ENCODE data around the gene WIPF3.

DNA sequence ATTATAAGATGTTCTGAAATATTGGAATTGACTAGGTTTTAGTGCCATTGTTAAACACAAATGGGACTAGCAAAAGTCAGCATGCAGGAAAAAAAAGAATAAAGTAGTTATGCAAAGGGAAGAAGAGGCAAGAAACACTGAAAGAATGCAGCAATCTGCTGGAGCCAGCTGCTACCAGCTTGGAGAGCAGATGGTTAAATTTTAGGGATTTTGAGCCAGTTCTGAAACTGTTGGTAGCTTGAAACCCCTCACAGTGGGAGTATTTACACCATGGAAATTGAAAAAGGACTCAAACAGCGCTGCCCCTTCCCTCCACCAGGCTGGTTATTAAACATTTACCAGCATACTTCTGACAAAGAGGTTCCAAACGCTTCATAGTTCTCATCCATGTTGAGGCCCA lies 142.3 kb downstream of the WIPF3 start:
- TF ChIP-seq, protein P1, sequence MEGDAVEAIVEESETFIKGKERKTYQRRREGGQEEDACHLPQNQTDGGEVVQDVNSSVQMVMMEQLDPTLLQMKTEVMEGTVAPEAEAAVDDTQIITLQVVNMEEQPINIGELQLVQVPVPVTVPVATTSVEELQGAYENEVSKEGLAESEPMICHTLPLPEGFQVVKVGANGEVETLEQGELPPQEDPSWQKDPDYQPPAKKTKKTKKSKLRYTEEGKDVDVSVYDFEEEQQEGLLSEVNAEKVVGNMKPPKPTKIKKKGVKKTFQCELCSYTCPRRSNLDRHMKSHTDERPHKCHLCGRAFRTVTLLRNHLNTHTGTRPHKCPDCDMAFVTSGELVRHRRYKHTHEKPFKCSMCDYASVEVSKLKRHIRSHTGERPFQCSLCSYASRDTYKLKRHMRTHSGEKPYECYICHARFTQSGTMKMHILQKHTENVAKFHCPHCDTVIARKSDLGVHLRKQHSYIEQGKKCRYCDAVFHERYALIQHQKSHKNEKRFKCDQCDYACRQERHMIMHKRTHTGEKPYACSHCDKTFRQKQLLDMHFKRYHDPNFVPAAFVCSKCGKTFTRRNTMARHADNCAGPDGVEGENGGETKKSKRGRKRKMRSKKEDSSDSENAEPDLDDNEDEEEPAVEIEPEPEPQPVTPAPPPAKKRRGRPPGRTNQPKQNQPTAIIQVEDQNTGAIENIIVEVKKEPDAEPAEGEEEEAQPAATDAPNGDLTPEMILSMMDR (IDR thresholded peaks at IDR 0.05; ENCODE audit: low read depth, low read length, missing input control) = no peak
- TF ChIP-seq EGR1 (IDR thresholded peaks at IDR 0.05; ENCODE audit: low read depth in 2 of 2) = no peak
- TF ChIP-seq, protein P2, sequence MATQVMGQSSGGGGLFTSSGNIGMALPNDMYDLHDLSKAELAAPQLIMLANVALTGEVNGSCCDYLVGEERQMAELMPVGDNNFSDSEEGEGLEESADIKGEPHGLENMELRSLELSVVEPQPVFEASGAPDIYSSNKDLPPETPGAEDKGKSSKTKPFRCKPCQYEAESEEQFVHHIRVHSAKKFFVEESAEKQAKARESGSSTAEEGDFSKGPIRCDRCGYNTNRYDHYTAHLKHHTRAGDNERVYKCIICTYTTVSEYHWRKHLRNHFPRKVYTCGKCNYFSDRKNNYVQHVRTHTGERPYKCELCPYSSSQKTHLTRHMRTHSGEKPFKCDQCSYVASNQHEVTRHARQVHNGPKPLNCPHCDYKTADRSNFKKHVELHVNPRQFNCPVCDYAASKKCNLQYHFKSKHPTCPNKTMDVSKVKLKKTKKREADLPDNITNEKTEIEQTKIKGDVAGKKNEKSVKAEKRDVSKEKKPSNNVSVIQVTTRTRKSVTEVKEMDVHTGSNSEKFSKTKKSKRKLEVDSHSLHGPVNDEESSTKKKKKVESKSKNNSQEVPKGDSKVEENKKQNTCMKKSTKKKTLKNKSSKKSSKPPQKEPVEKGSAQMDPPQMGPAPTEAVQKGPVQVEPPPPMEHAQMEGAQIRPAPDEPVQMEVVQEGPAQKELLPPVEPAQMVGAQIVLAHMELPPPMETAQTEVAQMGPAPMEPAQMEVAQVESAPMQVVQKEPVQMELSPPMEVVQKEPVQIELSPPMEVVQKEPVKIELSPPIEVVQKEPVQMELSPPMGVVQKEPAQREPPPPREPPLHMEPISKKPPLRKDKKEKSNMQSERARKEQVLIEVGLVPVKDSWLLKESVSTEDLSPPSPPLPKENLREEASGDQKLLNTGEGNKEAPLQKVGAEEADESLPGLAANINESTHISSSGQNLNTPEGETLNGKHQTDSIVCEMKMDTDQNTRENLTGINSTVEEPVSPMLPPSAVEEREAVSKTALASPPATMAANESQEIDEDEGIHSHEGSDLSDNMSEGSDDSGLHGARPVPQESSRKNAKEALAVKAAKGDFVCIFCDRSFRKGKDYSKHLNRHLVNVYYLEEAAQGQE (IDR thresholded peaks at IDR 0.05) = no peak

All from liver (tissue), 3 donors.